Parathyroid adenoma (tissue), 2 donors: ENCODE data around the gene OR8B8.
"Not testable (repeated sequence)": the region's sequence is repeated elsewhere in the genome, so short reads cannot be mapped to it uniquely, and the experiment has no call there.

Experiments
- H2AFZ ChIP-seq: fragments of 300-600 bp; sonication (generic); one replicate; pipeline ENCODE4 v1.7.0; 2017; ENCODE audit warnings: antibody characterized with exemption, mild to moderate bottlenecking
- H3K27ac ChIP-seq: fragments of 300-600 bp; sonication (generic); one replicate; pipeline ENCODE4 v1.7.0; 2017
- H3K27me3 ChIP-seq: fragments of 300-600 bp; sonication (generic); one replicate; pipeline ENCODE4 v1.7.0; 2017; ENCODE audit warnings: low read length; ENCODE audit not compliant: control insufficient read depth, insufficient read depth
- H3K36me3 ChIP-seq: fragments of 300-600 bp; sonication (generic); one replicate; pipeline ENCODE4 v1.7.0; 2017; ENCODE audit warnings: low read length; ENCODE audit not compliant: control insufficient read depth, insufficient read depth
- H3K4me1 ChIP-seq: fragments of 300-600 bp; sonication (generic); one replicate; pipeline ENCODE4 v1.7.0; 2017; ENCODE audit warnings: control low read depth
- H3K4me2 ChIP-seq: fragments of 300-600 bp; sonication (generic); one replicate; pipeline ENCODE4 v1.7.0; 2017; ENCODE audit warnings: low read length
- H3K4me3 ChIP-seq: fragments of 300-600 bp; sonication (generic); one replicate; pipeline ENCODE4 v1.7.0; 2017; ENCODE audit warnings: low read depth, low read length
- H3K79me2 ChIP-seq: fragments of 300-600 bp; sonication (generic); one replicate; pipeline ENCODE4 v1.7.0; 2017; ENCODE audit warnings: control low read depth
- H3K9ac ChIP-seq: fragments of 300-600 bp; sonication (generic); one replicate; pipeline ENCODE4 v1.7.0; 2017; ENCODE audit warnings: mild to moderate bottlenecking
- H3K9me3 ChIP-seq: fragments of 300-600 bp; sonication (generic); one replicate; pipeline ENCODE4 v1.7.0; 2017; ENCODE audit warnings: low read length; ENCODE audit not compliant: control insufficient read depth
- CTCF ChIP-seq: fragments of 300-600 bp; sonication (generic); IDR thresholded peaks from one replicate; pipeline ENCODE4 v1.7.0; 2017; ENCODE audit warnings: antibody characterized with exemption, mild to moderate bottlenecking
- donor health status: primary hyperparathyroidism.

OR8B8 gene

GRCh38 chr11:124463324-124463723, 17.8 kb upstream of the OR8B8 start:
- Histone ChIP-seq H3K27me3 (no peaks in the 10 kb centered on the region), H3K4me1 (no peaks in the 10 kb centered on the region), H3K36me3 (no peaks in the 10 kb centered on the region), H3K27ac (no peak overlapping the region), H3K9ac (no peak overlapping the region), H3K9me3 (no peaks in the 10 kb centered on the region), H2AFZ (no peak overlapping the region), H3K79me2 (no peaks in the 10 kb centered on the region), H3K4me3 (no peak overlapping the region), H3K4me2 (no peak overlapping the region)
- TF ChIP-seq CTCF: no peak

- no peak for TF ChIP-seq CTCF
- Histone ChIP-seq H2AFZ (no peak overlapping the region), H3K9me3 (no peaks in the 10 kb centered on the region), H3K27ac (no peak overlapping the region), H3K79me2 (no peaks in the 10 kb centered on the region), H3K27me3 (no peaks in the 10 kb centered on the region), H3K4me1 (no peaks in the 10 kb centered on the region), H3K4me3 (no peak overlapping the region), H3K36me3 (no peaks in the 10 kb centered on the region), H3K4me2 (no peak overlapping the region), H3K9ac (no peak overlapping the region)
Observed at GRCh38 chr11:124460459-124460858, 15.0 kb upstream of the OR8B8 start.

GRCh38 chr11:124459379-124459778, 13.9 kb upstream of the OR8B8 start:
- not testable (repeated sequence) for H2AFZ ChIP-seq, H3K79me2 ChIP-seq, H3K9ac ChIP-seq, H3K27me3 ChIP-seq, H3K4me2 ChIP-seq, H3K27ac ChIP-seq, H3K4me3 ChIP-seq, H3K9me3 ChIP-seq, H3K36me3 ChIP-seq, H3K4me1 ChIP-seq

- no peak for TF ChIP-seq CTCF
Observed at GRCh38 chr11:124454552-124454951, 9.1 kb upstream of the OR8B8 start.

GRCh38 chr11:124446916-124447315, 1.4 kb upstream of the OR8B8 start:
- Histone ChIP-seq H3K4me1 (no peaks in the 10 kb centered on the region), H3K4me3 (no peak overlapping the region), H2AFZ (no peak overlapping the region), H3K9ac (no peak overlapping the region), H3K79me2 (no peaks in the 10 kb centered on the region), H3K9me3 (no peaks in the 10 kb centered on the region), H3K27ac (no peak overlapping the region), H3K36me3 (no peaks in the 10 kb centered on the region), H3K4me2 (no peak overlapping the region), H3K27me3 (no peaks in the 10 kb centered on the region)
- TF ChIP-seq CTCF: no peak

More at GRCh38 chr11:124454552-124454951, 9.1 kb upstream of the OR8B8 start:
- no peaks in the 10 kb centered on the region for H3K27me3 ChIP-seq
- H3K4me2 ChIP-seq: no peak overlapping the region
- H3K4me3 ChIP-seq: no peak overlapping the region
- H3K4me1 ChIP-seq: no peaks in the 10 kb centered on the region
- H3K79me2 ChIP-seq: no peaks in the 10 kb centered on the region
- H3K36me3 ChIP-seq: no peaks in the 10 kb centered on the region
- H3K9me3 ChIP-seq: no peaks in the 10 kb centered on the region
- no peak overlapping the region for H2AFZ ChIP-seq
- no peak overlapping the region for H3K27ac ChIP-seq
- H3K9ac ChIP-seq: no peak overlapping the region
